22Rv1 (cell line): ENCODE data around the gene MORN5.

Experiments used
- H3K27ac ChIP-seq: fragments of 450-650 bp; 2 replicates; pipeline ENCODE4 v1.5.1; 2017
- CTCF ChIP-seq: fragments of 450-650 bp; IDR thresholded peaks from 2 replicates; pipeline ENCODE4 v1.5.1; 2017; ENCODE audit warnings: mild to moderate bottlenecking
- ZFX ChIP-seq: fragments of 450-650 bp; IDR thresholded peaks from 2 replicates; pipeline ENCODE4 v1.6.1; 2017; ENCODE audit warnings: antibody characterized with exemption, borderline replicate concordance

MORN5 gene

GRCh38 chr9:122236681-122237080 is 77.0 kb downstream of the MORN5 start:
- TF ChIP-seq CTCF: no peak
- no peak overlapping the region for H3K27ac ChIP-seq

- no peak overlapping the region for H3K27ac ChIP-seq
- TF ChIP-seq ZFX (no peak), CTCF (no peak)
Measured at GRCh38 chr9:122239722-122240121, 80.0 kb downstream of the MORN5 start.

GRCh38 chr9:122244349-122244748 is 84.6 kb downstream of the MORN5 start:
- no peak overlapping the region for H3K27ac ChIP-seq
- TF ChIP-seq CTCF: no peak
- TF ChIP-seq ZFX: no peak

- peak overlapping the region; percentile 49 for H3K27ac ChIP-seq
- TF ChIP-seq ZFX (no peak), CTCF (no peak)
Measured at GRCh38 chr9:122246666-122247065, 87.0 kb downstream of the MORN5 start.

GRCh38 chr9:122248448-122248865 is 88.7 kb downstream of the MORN5 start:
- peak overlapping the region; percentile 29 for H3K27ac ChIP-seq
- TF ChIP-seq CTCF (no peak), ZFX (no peak)
